RPMI8226 (cell line): ENCODE measurements around the gene S100A13.
"Not testable (repeated sequence)": the region's sequence is repeated elsewhere in the genome, so short reads cannot be mapped to it uniquely, and the experiment has no call there.

Experiments
- DNase-seq: peaks from one replicate; pipeline ENCODE4 v3.0.0-alpha.2; 2015

Gene S100A13

DNA sequence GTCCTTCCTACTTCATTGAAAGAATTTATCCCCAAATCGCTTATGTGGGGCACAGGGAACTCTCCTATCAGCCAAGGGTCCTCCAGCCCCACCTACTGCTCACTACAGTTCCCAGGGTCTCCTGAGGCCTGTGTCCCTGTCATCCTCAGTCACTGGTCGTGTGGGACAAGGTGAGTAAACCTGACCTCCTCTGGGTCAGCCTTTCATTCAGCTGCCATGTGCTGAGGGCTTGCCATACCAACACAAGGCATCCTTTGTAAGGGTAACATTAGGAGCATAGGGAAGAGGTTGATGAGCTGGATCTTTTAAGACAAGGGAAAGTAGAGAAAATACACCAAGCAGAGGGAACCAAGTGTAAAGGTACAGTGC, 20.0 kb upstream of the S100A13 start:
- DNase-seq, result no peak

DNA sequence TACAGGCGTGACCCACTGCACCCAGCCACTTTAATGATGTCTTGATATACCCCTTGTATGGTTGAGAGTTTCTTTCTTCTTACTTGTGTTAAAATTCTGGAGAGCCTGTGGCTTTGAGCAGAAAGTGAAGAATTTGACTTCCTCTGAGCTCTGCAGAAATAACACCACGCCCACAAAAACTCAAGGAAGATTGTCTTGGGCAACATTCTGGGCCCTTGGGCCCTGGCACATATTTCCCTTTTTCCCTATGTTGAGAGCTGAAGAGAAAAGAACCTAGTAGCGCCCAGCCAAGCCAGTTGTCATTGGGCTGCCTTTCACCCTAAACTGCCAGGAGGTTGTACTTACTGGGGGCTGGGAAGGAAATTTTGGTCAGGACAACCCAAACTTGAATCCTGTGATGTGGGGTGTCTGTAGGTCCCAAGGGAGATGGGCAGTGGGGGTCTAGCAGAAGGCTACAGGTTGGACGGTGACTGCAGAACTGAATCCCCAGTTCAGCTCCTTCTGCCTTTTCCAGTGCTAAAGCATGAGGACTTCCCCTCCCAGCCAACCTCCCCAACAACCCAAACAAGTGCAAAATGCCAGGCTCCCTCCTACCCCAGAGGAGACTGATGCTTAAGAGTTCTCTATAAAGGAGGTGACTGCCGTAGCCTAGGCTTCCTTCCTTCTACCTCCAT, 19.5 kb upstream of the S100A13 start:
- no peak for DNase-seq

- DNase-seq, result no peak
Observed at GRCh38 chr1:153643816-153644215, 16.5 kb upstream of the S100A13 start.

GRCh38 chr1:153643100-153643499, 15.8 kb upstream of the S100A13 start:
- DNase-seq, result no peak

DNA sequence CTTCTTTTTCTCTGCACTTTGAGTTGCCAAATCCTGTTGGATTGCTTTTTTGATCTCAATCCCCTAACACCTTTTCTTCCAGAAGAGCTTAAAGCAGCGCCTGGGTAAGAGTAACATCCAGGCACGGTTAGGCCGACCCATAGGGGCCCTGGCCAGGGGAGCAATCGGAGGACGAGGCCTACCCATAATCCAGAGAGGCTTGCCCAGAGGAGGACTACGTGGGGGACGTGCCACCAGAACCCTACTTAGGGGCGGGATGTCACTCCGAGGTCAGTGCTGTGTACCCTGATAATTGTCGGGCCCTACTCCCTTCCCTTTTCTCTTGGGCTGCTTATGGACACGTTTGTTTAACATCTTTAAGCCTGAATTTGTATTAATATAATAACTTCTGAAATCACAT, 14.9 kb upstream of the S100A13 start:
- no peak for DNase-seq

- DNase-seq, result no peak
Observed at GRCh38 chr1:153640861-153641260, 13.6 kb upstream of the S100A13 start.

DNA sequence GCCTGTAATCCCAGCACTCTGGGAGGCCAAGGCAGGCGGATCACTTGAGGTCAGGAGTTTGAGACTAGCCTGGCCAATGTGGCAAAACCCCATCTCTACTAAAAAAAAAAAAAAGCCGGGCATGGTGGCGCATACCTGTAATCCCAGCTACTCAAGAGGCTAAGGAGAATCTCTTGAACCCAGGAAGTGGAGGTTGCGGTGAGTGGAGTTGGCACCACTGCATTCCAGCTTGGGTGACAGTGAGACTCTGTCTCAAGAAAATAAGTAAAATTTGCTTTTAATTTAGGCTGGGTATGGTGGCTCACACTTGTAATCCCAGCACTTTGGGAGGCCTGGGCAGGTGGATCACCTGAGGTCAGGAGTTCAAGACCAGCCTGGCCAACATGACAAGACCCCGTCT, 12.9 kb upstream of the S100A13 start:
- not testable (repeated sequence) for DNase-seq

GRCh38 chr1:153639280-153639679, 12.0 kb upstream of the S100A13 start:
- no peak for DNase-seq

GRCh38 chr1:153638261-153638660, 11.0 kb upstream of the S100A13 start:
- DNase-seq, result no peak

- no peak for DNase-seq
Observed at GRCh38 chr1:153636312-153636711, 9.0 kb upstream of the S100A13 start.

GRCh38 chr1:153635872-153636271, 8.6 kb upstream of the S100A13 start:
- no peak for DNase-seq

GRCh38 chr1:153633754-153634665, 6.7 kb upstream of the S100A13 start, which contains the start of gene CHTOP:
CHTOP (plus strand) TSS chr1:153634066; CDS start chr1:153636589, 2,523 bp downstream.
- DNase-seq, result peak; percentile 99

DNA sequence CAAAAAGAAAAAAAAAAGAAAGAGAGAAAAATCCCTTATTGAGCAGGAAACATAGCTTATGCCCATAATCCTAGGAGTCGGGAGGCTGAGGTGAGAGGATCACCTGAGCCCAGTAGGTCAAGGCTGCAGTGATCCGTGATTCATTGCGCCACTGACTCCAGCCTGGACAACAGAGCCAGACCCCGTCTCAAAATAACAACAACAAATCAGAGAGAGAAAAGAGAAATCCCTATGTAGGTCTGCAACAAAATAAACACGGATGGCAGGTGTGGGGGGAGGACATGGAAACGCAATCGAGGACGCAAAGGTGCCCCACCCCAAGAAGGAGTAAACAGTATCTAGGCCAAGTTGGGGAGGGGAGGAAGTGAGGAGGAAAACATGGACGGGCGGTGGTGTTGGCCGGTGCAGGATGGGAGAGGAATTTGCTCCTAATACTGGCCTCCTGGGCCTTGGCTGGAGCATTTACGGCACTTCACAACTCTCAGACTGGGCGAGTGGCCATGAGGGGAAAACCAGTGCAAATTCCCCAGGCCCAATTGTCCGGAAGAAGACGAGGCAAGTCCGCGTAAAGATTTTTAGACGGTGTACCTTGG, 6.0 kb upstream of the S100A13 start:
- DNase-seq, result no peak

DNA sequence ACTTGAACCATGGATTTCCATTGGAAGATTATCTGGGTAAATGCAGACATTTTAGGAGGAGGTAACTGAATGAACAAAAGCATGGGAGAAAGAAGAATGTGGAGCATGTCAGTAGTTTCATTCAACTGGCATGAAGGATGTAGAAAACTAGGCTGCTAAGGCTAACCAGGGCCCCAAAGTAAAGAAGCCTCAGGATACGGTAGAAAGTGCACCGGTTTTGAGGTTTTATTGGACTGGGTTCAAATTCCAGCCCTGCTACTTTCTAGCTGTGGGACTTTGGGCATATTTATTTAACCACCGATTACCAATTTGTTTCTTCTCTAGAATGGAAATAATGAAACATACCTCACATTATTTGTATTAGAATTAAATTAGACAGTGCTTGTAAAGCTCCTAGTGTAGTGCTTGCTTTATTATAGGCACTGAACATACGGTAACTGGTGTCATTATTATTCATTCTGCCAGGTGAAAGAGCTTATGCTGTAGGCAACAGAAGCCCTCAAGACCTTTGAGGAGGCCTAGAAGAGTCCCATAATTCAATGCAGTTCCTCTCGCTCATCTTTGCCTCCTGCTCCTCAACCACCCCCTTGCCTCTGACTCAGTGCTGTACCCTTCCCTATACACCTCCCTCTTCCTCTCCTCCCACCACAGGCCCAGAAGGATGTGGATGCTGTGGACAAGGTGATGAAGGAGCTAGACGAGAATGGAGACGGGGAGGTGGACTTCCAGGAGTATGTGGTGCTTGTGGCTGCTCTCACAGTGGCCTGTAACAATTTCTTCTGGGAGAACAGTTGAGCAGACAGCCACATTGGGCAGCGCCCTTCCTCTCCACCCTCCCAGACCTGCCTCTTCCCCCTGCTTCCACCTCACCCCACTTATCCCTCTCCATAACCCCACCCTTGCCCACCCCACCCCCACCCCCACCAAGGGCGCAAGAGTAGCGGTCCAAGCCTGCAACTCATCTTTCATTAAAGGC, 4.0 kb upstream of the S100A13 start:
- DNase-seq, result no peak

GRCh38 chr1:153630384-153630783, 3.1 kb upstream of the S100A13 start:
- no peak for DNase-seq

DNA sequence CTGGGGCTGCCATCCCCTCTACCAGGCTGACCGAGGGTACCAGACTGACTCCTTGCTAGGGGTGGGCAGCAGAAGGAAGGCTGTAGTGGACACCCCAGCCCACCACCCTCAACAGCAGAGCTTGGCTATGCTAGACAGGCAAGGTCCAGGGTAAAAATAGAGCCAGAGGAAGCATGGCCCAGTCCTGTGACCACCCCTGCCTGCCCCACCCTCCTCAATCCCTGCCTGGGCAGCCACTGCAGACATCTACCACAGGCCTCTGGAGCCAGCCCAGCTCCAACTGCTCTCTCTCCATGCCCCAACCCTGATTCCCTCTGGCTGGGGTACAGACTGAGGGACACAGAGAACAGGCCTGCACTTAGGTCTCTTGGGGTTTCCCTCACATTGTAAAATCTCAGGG, 2.7 kb upstream of the S100A13 start:
- DNase-seq, result no peak

DNA sequence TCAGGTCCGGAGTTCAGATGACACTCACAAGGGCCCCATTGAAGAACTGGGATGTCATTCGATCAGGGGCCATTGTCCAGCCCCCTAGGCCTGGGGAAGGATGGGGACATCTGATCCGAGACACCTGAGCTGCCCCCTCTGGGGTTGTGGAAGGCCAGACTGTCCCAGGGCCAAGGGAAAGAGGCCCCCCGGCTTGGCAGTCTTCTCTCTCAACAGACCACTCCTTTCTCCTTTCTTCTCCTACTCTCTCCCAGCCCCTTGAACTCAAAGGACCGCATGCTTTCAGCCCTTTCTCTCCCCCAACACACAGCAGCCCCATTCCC, 2.0 kb upstream of the S100A13 start:
- no peak for DNase-seq

DNA sequence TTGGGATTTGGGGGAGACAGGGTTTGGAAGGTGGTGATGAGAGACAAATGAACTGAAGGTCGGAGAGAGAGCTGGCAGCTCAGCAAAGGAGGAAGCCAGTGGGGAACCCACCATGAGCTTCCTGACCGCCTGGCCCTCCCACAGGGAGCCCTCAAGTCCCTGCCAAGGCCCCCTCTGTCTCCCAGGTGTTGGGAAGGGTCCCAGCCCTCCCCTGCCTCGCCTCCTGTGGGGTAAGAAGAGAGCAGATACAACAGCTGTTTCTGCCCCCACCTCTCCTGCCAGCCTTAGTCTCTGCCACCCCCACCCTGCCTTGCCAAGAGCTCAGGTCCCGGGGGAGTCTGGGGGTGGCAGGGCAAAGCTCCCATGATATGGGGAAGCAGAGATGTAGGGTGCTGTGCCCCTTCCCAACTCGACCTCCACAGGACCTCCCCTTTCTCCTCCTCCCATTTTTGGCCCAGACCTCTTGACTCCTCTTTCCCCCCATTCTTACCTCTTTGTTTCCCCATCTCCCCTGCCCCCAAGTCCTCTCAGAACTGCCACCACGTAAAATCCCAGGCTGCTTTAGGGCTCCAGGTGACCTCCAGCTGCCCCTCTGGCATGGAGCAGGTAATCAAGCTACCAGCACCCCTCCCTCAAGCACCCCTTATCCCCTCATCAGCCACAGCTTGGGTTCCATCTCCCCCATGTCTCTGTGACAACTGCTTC, 1.5 kb upstream of the S100A13 start:
- DNase-seq, result no peak

GRCh38 chr1:153627715-153628626, 666 bp upstream of the S100A13 start, which contains the start of gene S100A1:
S100A1 (plus strand) TSS chr1:153628434; CDS start chr1:153630522, 2,088 bp downstream.
- peak; percentile 30 for DNase-seq

- no peak for DNase-seq
Observed at GRCh38 chr1:153626477-153626903, 815 bp downstream of the S100A13 start.
